ENCODE measurements around the gene GAB1. TPM values are rescaled to one million over a fixed set of nuclear protein-coding genes. Genes with fewer than 3 reads are reported as not detected.

The GAB1 gene
- total RNA-seq, 4 donors from 2014 or later, result 102 to 129 (median 118) TPM

GRCh38 chr4:143393195-143393594 lies 56.5 kb downstream of the GAB1 start:
- no peaks in the 10 kb centered on the region for H3K36me3 ChIP-seq
- 13 to 39% methylated on average over 1 of the region's 1 CpG for WGBS, 2 donors (ENCODE audit: low coverage in 1 of 2)
- no peaks in the 10 kb centered on the region for H3K27me3 ChIP-seq
- H3K27ac ChIP-seq, result peak overlapping the region in 2 of 4 donors; percentile 63 to 71
- TF ChIP-seq CTCF (IDR thresholded peaks at IDR 0.05), result no peak
- TF ChIP-seq POLR2A (IDR thresholded peaks at IDR 0.05), result no peak
- TF ChIP-seq POLR2AphosphoS5 (IDR thresholded peaks at IDR 0.05), result no peak
- TF ChIP-seq EP300 (IDR thresholded peaks at IDR 0.05), result no peak
- ATAC-seq, result no peak
- H3K4me1 ChIP-seq, result peaks cover 51 to 100% (median 64%) of the 10 kb centered on the region in 3 donors
- H3K9me3 ChIP-seq, result no peaks in the 10 kb centered on the region
- no peak overlapping the region for H3K4me3 ChIP-seq

- Histone ChIP-seq H3K27ac (peak overlapping the region in 1 of 4 donors; percentile 4), H3K4me1 (peaks cover 53 to 98% (median 57%) of the 10 kb centered on the region in 3 donors)
Measured at GRCh38 chr4:143394739-143395453, 58.2 kb downstream of the GAB1 start.

GRCh38 chr4:143396695-143397094 lies 60.0 kb downstream of the GAB1 start:
- no peaks in the 10 kb centered on the region for H3K36me3 ChIP-seq
- WGBS, 2 donors (ENCODE audit: low coverage in 1 of 2), result 44 to 55% methylated on average over 1 of the region's 1 CpG
- H3K4me1 ChIP-seq, result peaks cover 36 to 90% (median 39%) of the 10 kb centered on the region in 3 donors
- no peak overlapping the region for H3K4me3 ChIP-seq
- no peaks in the 10 kb centered on the region for H3K9me3 ChIP-seq
- no peak for TF ChIP-seq POLR2A (IDR thresholded peaks at IDR 0.05)
- TF ChIP-seq POLR2AphosphoS5 (IDR thresholded peaks at IDR 0.05), result no peak
- no peak for TF ChIP-seq EP300 (IDR thresholded peaks at IDR 0.05)
- no peak for TF ChIP-seq CTCF (IDR thresholded peaks at IDR 0.05)
- ATAC-seq, result no peak
- H3K27ac ChIP-seq, result peak overlapping the region in 3 of 4 donors; percentile 11 to 55 (median 29)
- H3K27me3 ChIP-seq, result no peaks in the 10 kb centered on the region

More at GRCh38 chr4:143394739-143395453, 58.2 kb downstream of the GAB1 start:
- TF ChIP-seq POLR2A (IDR thresholded peaks at IDR 0.05), result no peak
- no peak for TF ChIP-seq POLR2AphosphoS5 (IDR thresholded peaks at IDR 0.05)
- TF ChIP-seq EP300 (IDR thresholded peaks at IDR 0.05), result no peak
- TF ChIP-seq CTCF (IDR thresholded peaks at IDR 0.05), result no peak
- 35 to 47% methylated on average over 3 of the region's 3 CpGs for WGBS, 2 donors (ENCODE audit: low coverage in 1 of 2)
- H3K4me3 ChIP-seq, result no peak overlapping the region
- H3K9me3 ChIP-seq, result no peaks in the 10 kb centered on the region
- H3K27me3 ChIP-seq, result no peaks in the 10 kb centered on the region
- ATAC-seq, result no peak
- no peaks in the 10 kb centered on the region for H3K36me3 ChIP-seq

GRCh38 chr4:143397335-143397734 lies 60.7 kb downstream of the GAB1 start:
- Histone ChIP-seq H3K27me3 (no peaks in the 10 kb centered on the region), H3K36me3 (no peaks in the 10 kb centered on the region), H3K4me1 (peaks cover 32 to 90% (median 33%) of the 10 kb centered on the region in 3 donors), H3K27ac (peak overlapping the region in 3 of 4 donors; percentile 11 to 55 (median 45)), H3K4me3 (no peak overlapping the region), H3K9me3 (no peaks in the 10 kb centered on the region)
- TF ChIP-seq EP300 (IDR thresholded peaks at IDR 0.05) (no peak), POLR2A (IDR thresholded peaks at IDR 0.05) (no peak), CTCF (IDR thresholded peaks at IDR 0.05) (no peak), POLR2AphosphoS5 (IDR thresholded peaks at IDR 0.05) (no peak)
- 11 to 22% methylated on average over 1 of the region's 1 CpG for WGBS, 2 donors (ENCODE audit: low coverage in 1 of 2)
- no peak for ATAC-seq

GRCh38 chr4:143397887-143398286 lies 61.2 kb downstream of the GAB1 start:
- Histone ChIP-seq H3K36me3 (no peaks in the 10 kb centered on the region), H3K9me3 (no peaks in the 10 kb centered on the region), H3K4me1 (peaks cover 29 to 90% (median 31%) of the 10 kb centered on the region in 3 donors), H3K27ac (peak overlapping the region in 3 of 4 donors; percentile 2 to 55 (median 45)), H3K4me3 (no peak overlapping the region), H3K27me3 (no peaks in the 10 kb centered on the region)
- no peak for ATAC-seq
- WGBS, 2 donors (ENCODE audit: low coverage in 1 of 2), result 10 to 29% methylated on average over 1 of the region's 1 CpG
- TF ChIP-seq POLR2AphosphoS5 (IDR thresholded peaks at IDR 0.05), result no peak
- no peak for TF ChIP-seq POLR2A (IDR thresholded peaks at IDR 0.05)
- TF ChIP-seq CTCF (IDR thresholded peaks at IDR 0.05), result no peak
- TF ChIP-seq EP300 (IDR thresholded peaks at IDR 0.05), result no peak
